ENCODE results near the gene B4GALT2.

The B4GALT2 gene

DNA sequence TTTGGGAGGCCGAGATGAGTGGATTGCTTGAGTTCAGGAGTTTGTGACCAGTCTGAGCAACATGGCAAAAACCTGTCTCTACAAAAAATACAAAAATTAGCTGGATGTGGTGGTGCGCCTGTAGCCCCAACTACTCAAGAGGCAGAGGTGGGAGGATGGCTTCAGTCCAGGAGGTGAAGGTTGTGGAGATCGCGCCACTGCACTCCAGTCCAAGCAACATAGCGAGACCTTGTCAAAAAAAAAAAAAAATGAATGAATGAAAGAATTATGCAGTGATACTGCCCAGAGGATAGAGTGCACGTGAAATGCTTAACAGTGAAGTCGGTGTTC is 9.6 kb upstream of the B4GALT2 start:
- Histone ChIP-seq H3K4me2 (ENCODE audit: low read depth, low read length, poor library complexity, severe bottlenecking) (peak overlapping the region; percentile 52), H3K9me3 (ENCODE audit: insufficient read depth, low read length) (no peaks in the 10 kb centered on the region), H3K4me3 (ENCODE audit: insufficient read depth, low read length, poor library complexity, severe bottlenecking) (peak overlapping the region; percentile 33), H3K79me2 (ENCODE audit: insufficient read depth, low read length) (peaks cover 15% of the 10 kb centered on the region), H4K20me1 (ENCODE audit: low read depth, low read length) (no peaks in the 10 kb centered on the region), H3K9me2 (replicated peaks; ENCODE audit: insufficient read depth, low read length) (no peaks in the 10 kb centered on the region), H3F3A (ENCODE audit: insufficient read depth) (peaks cover 13% of the 10 kb centered on the region), H3K36me3 (ENCODE audit: low read length) (no peaks in the 10 kb centered on the region), H3K27me3 (ENCODE audit: low read length) (no peaks in the 10 kb centered on the region), H3K27ac (ENCODE audit: low read depth, low read length) (no peak overlapping the region), H3K9ac (ENCODE audit: low read length) (no peak overlapping the region), H2AFZ (ENCODE audit: low read depth, low read length, severe bottlenecking) (peak overlapping the region; percentile 42)
- TF ChIP-seq EZH2phosphoT487 (conservative IDR thresholded peaks at IDR 0.05; ENCODE audit: low read length) = no peak
- no peak for TF ChIP-seq CTCF (IDR thresholded peaks at IDR 0.05; ENCODE audit: insufficient read depth, low read length, poor library complexity, severe bottlenecking)

DNA sequence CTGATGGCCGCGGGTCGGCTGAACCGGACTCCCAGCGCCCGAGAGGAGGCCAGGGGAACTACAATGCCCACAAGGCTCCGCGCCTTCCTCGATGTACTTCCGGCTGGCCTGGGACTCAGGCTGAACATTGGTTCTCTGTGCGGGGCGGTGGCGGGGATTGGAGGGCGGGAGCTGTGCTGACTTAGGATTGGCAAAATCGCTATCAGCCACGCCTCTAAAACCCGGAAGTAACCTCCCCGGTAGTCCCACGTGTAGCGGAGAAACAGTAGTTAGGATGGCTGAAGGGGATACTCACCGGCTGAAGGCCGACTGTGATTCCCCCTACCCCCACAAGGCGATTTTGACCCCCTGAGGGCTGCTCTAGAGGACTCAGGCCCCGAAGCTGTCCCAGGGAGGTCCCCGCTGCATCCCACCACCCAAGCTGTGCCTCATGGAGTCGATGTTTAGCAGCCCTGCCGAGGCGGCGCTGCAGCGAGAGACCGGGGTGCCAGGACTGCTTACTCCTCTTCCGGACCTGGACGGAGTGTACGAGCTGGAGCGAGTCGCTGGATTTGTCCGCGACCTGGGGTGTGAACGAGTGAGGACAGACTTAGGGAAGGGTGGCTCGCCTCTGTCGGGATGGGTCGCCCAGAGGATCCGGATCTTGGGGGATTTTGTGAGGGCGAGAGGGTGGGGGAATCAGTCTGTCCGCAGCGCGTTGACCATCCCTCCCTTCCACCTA is 9.1 kb upstream of the B4GALT2 start, which contains the start of gene DPH2:
DPH2 (plus strand) TSS at position 265 of the 721 bp plus-strand sequence; CDS start at position 431, 166 bp downstream.
- Histone ChIP-seq H4K20me1 (ENCODE audit: low read depth, low read length) (no peaks in the 10 kb centered on the region), H3K9me2 (replicated peaks; ENCODE audit: insufficient read depth, low read length) (no peaks in the 10 kb centered on the region), H3K9me3 (ENCODE audit: insufficient read depth, low read length) (no peaks in the 10 kb centered on the region), H3K36me3 (ENCODE audit: low read length) (no peaks in the 10 kb centered on the region), H2AFZ (ENCODE audit: low read depth, low read length, severe bottlenecking) (peak within 1 kb of the TSS; percentile 42), H3K4me2 (ENCODE audit: low read depth, low read length, poor library complexity, severe bottlenecking) (peak within 1 kb of the TSS; percentile 75), H3K79me2 (ENCODE audit: insufficient read depth, low read length) (peaks cover 16% of the 10 kb centered on the region), H3K27me3 (ENCODE audit: low read length) (no peaks in the 10 kb centered on the region), H3K4me3 (ENCODE audit: insufficient read depth, low read length, poor library complexity, severe bottlenecking) (peak within 1 kb of the TSS; percentile 80), H3K9ac (ENCODE audit: low read length) (peak within 1 kb of the TSS; percentile 71), H3K27ac (ENCODE audit: low read depth, low read length) (no peak within 1 kb of the TSS), H3F3A (ENCODE audit: insufficient read depth) (peaks cover 13% of the 10 kb centered on the region)
- no peak for TF ChIP-seq EZH2phosphoT487 (conservative IDR thresholded peaks at IDR 0.05; ENCODE audit: low read length)
- no peak for TF ChIP-seq CTCF (IDR thresholded peaks at IDR 0.05; ENCODE audit: insufficient read depth, low read length, poor library complexity, severe bottlenecking)

DNA sequence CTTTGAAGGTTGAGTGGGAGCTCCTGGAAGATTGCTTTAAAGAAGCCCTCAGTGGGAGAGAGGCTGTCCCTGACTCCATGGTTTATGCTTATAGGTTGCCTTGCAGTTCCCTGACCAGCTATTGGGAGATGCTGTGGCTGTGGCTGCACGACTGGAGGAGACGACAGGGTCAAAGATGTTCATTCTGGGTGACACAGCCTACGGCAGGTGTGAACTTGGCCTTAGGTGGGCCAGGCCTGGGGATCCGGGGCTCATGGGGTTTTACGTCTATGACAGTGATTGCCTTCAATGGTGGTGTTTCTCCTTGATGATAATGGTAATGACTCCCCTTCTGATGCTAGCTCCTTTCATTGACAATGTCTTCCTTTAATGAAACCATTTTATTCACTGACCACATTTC is 8.5 kb upstream of the B4GALT2 start:
- Histone ChIP-seq H3K79me2 (ENCODE audit: insufficient read depth, low read length) (peaks cover 22% of the 10 kb centered on the region), H4K20me1 (ENCODE audit: low read depth, low read length) (no peaks in the 10 kb centered on the region), H3K9me3 (ENCODE audit: insufficient read depth, low read length) (no peaks in the 10 kb centered on the region), H3K9me2 (replicated peaks; ENCODE audit: insufficient read depth, low read length) (no peaks in the 10 kb centered on the region), H3K9ac (ENCODE audit: low read length) (peak overlapping the region; percentile 71), H3K27me3 (ENCODE audit: low read length) (no peaks in the 10 kb centered on the region), H3K27ac (ENCODE audit: low read depth, low read length) (no peak overlapping the region), H3F3A (ENCODE audit: insufficient read depth) (peaks cover 15% of the 10 kb centered on the region), H2AFZ (ENCODE audit: low read depth, low read length, severe bottlenecking) (no peak overlapping the region), H3K4me3 (ENCODE audit: insufficient read depth, low read length, poor library complexity, severe bottlenecking) (peak overlapping the region; percentile 80), H3K36me3 (ENCODE audit: low read length) (no peaks in the 10 kb centered on the region), H3K4me2 (ENCODE audit: low read depth, low read length, poor library complexity, severe bottlenecking) (peak overlapping the region; percentile 75)
- TF ChIP-seq CTCF (IDR thresholded peaks at IDR 0.05; ENCODE audit: insufficient read depth, low read length, poor library complexity, severe bottlenecking) (no peak), EZH2phosphoT487 (conservative IDR thresholded peaks at IDR 0.05; ENCODE audit: low read length) (no peak)
